Activated T-cell treated with anti-CD3 and anti-CD28 coated beads, Interleukin-2, amount 50 U/mL, for 24 hours (primary cell): ENCODE results near the gene FAM174B.

ENCODE experiments used
- DNase-seq: peaks from one replicate; pipeline ENCODE4 v3.0.0-alpha.2; 2020
- H3K27ac Mint-ChIP-seq: 2 replicates; pipeline ENCODE4 v1.8.0; 2020; ENCODE audit warnings: mild to moderate bottlenecking, mixed read lengths
- H3K27me3 Mint-ChIP-seq: 2 replicates; pipeline ENCODE4 v1.8.0; 2020; ENCODE audit warnings: mixed read lengths
- H3K36me3 Mint-ChIP-seq: 2 replicates; pipeline ENCODE4 v1.8.0; 2020; ENCODE audit warnings: low read depth, mixed read lengths
- H3K4me1 Mint-ChIP-seq: 2 replicates; pipeline ENCODE4 v1.8.0; 2020; ENCODE audit warnings: low read depth, mixed read lengths
- H3K4me3 Mint-ChIP-seq: 2 replicates; pipeline ENCODE4 v1.8.0; 2020; ENCODE audit warnings: mild to moderate bottlenecking, moderate library complexity, mixed read lengths
- H3K9me3 Mint-ChIP-seq: 2 replicates; pipeline ENCODE4 v1.8.0; 2020; ENCODE audit warnings: mixed read lengths

Gene FAM174B

DNA sequence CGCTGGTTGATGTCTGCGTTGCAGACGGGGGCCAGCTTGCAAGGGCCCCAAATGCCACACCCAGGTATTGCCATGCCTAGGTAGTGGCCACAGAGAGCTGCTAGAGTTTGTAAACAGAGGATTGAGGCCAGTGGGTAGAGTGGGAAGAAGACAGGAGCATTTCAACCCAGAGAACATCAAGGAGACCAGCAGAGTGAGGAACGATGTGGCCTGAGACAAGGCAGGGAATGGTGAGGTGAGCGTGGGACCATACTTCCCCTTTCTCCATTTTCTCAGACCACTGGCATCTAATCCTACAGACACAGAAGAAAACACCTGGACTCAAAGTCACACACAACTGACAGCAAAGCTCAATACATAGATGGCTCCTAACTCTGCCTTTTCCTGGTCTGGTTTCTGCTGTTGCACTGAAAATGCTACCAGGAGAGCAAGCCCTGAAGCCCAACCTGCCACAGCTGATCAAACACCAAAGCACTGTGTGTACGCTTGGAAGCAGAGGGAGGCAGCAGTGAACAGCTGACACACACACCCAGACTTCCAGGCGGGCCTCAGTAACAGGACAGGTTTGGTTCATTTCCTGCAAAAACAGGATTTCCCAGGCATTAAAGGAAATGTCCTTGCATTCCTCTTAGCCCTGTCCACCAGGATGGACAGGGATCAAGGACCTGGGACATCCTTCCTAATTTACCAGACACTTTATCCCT lies 1.6 kb downstream of the FAM174B start:
- H3K4me3 Mint-ChIP-seq = no peak overlapping the region
- no peak for DNase-seq
- H3K4me1 Mint-ChIP-seq = peaks cover 7% of the 10 kb centered on the region
- no peak overlapping the region for H3K27ac Mint-ChIP-seq
- no peaks in the 10 kb centered on the region for H3K36me3 Mint-ChIP-seq
- H3K27me3 Mint-ChIP-seq = peaks cover 58% of the 10 kb centered on the region
- no peaks in the 10 kb centered on the region for H3K9me3 Mint-ChIP-seq

DNA sequence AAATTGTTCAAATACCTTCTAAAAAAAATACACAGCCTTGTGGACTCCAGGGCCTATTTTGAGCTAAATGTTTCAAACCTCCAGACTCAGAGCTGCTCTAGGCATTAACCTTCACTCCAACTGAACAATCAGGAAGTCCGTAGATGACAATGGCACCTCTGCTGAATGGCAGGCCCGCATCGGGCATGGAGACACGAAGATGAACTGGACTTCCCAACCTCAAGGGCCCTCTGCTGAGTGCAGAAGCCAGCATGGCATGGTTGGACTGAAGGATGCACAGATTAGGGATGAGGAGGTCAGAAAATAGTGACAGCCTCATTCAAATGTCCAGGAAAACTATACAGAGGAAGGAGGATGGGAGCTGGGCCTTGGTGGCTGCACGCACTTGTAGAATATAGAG lies 2.2 kb downstream of the FAM174B start:
- Mint-ChIP-seq H3K27ac (no peak overlapping the region), H3K4me1 (peaks cover 7% of the 10 kb centered on the region), H3K36me3 (no peaks in the 10 kb centered on the region), H3K9me3 (no peaks in the 10 kb centered on the region), H3K4me3 (no peak overlapping the region), H3K27me3 (peaks cover 58% of the 10 kb centered on the region)
- DNase-seq = no peak

DNA sequence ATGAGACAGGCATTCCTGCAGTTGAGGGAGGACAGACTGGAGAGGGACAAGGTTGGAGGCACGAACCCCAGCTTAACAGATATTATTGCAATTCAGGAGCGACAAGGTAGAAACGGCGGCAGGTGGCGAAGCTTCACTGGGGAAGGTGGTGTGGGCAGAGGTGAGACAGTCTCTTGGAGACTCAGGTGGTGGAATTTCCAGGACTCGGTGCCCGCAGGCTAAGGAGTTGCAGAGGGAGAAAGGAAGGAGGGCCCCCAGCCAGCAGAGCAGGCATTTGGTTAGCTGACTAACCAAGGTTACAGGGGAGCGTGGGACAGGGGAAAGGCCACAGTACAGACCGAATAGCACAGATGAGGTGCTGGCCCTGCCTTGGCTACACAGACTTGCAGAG lies 3.0 kb downstream of the FAM174B start:
- no peak overlapping the region for H3K4me3 Mint-ChIP-seq
- DNase-seq = no peak
- H3K4me1 Mint-ChIP-seq = peaks cover 7% of the 10 kb centered on the region
- peaks cover 58% of the 10 kb centered on the region for H3K27me3 Mint-ChIP-seq
- no peaks in the 10 kb centered on the region for H3K9me3 Mint-ChIP-seq
- H3K36me3 Mint-ChIP-seq = no peaks in the 10 kb centered on the region
- H3K27ac Mint-ChIP-seq = no peak overlapping the region

DNA sequence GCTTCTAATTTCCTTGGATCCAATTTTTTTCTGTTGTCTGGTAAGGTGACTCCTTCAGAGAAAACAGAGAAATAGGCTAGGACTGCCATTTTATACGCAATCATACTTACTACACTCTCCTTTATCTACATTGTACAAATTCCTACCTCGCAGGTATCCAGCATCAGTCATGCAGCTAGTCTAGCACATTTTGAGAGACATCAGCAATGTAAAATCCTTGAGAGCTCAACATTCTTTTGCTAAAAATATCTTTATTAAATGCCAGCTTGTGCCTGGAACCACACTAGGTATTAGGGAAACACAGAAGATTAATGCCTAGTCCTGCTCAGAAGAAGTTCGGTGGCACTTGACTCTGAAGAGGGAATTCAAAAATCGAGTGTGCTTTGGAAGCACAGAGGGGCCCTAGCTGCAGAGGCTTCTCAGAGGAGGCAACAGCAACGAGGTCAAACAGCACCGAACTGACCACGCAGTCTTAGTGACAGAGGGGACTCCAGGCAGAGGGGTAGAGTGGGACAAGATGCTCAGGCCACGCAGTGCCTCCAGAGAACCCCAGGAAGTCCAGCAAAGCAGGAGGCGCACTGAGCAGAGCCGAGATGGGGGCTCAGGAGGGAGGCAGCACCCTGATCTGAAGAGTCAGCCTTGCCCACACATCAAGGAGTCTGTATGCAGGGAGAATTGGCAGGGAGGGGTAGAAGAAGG lies 3.5 kb downstream of the FAM174B start:
- Mint-ChIP-seq H3K4me3 (no peak overlapping the region), H3K36me3 (no peaks in the 10 kb centered on the region), H3K4me1 (peaks cover 7% of the 10 kb centered on the region), H3K27ac (no peak overlapping the region), H3K9me3 (no peaks in the 10 kb centered on the region), H3K27me3 (peaks cover 57% of the 10 kb centered on the region)
- no peak for DNase-seq

DNA sequence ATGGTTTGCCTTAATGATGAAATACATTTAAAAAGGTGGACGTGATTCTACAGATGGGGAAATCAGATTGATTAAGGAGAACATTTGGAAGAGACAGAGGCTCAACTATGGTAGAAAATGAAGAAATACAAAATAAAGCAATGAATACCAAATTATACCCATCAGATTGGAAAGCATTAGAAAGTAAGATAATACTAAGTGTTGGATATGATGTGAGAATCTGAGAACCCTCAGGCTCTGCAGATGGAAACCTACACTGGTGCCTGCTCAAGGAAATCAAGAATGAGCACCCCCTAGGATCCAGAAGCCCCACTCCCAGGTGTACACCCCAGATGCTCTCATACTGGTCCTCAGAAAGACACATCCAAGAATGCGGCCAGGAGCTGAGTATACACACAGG lies 4.6 kb downstream of the FAM174B start:
- peaks cover 53% of the 10 kb centered on the region for H3K27me3 Mint-ChIP-seq
- peaks cover 3% of the 10 kb centered on the region for H3K4me1 Mint-ChIP-seq
- no peaks in the 10 kb centered on the region for H3K9me3 Mint-ChIP-seq
- no peak for DNase-seq
- no peaks in the 10 kb centered on the region for H3K36me3 Mint-ChIP-seq
- no peak overlapping the region for H3K27ac Mint-ChIP-seq
- no peak overlapping the region for H3K4me3 Mint-ChIP-seq

DNA sequence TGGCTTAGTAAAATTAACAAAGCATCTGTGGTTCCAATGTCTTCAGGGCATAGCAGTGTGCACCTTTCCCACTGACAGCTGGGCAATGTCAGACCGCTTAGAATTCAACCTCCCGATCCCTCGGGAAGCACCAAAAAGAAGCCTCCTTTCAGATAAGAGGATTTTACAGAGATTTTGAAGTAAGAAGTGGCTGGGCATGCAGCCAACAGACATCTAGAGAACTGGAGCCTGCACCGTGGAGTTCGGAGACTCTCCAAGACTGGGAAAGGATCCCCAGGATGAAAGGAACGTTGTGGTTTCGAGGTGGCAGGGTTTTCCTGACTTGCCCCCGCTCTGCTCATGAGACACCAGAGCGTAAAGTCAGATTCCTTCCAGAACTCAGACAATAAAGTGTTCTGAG lies 5.3 kb downstream of the FAM174B start:
- Mint-ChIP-seq H3K27ac (no peak overlapping the region), H3K27me3 (peaks cover 51% of the 10 kb centered on the region)

DNA sequence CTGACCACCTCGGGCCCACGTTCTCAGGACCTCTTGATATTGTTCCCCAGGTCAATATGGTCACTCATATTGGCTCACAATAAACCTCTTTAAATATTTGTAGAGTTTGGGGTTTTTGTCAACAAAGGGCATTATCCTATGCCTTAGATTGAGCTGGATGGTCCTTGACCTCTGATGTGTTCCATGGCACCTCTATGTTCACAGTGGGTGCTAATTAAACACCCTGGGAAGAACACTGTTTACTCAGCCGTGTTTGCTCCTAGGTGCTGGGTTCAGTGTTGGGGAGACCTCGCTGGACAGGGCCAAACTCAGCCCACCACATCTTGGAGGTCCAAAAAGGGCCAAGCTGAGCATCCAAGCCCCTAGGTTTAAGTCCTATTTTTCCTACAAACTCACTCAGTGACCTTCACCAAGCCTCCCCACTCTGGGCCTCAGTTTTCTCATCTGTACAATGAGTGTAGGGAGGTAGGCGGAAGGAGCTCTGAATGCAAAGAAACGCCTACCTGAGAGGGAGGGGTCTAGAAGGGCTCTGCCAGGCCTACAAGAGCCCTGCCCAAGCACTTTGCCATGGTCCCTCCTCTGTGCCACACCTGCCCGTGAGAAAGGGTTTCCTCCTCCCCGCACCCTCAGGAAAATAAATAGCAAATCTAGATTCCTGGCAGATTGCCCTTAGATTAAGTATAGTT lies 7.2 kb downstream of the FAM174B start:
- Mint-ChIP-seq H3K4me1 (no peaks in the 10 kb centered on the region), H3K27me3 (peaks cover 33% of the 10 kb centered on the region), H3K36me3 (no peaks in the 10 kb centered on the region), H3K9me3 (no peaks in the 10 kb centered on the region), H3K27ac (no peak overlapping the region), H3K4me3 (no peak overlapping the region)
- no peak for DNase-seq

More for the DNA sequence above, 5.3 kb downstream of the FAM174B start:
- no peak overlapping the region for H3K4me3 Mint-ChIP-seq
- no peaks in the 10 kb centered on the region for H3K9me3 Mint-ChIP-seq
- no peak for DNase-seq
- H3K36me3 Mint-ChIP-seq = no peaks in the 10 kb centered on the region
- peaks cover 1% of the 10 kb centered on the region for H3K4me1 Mint-ChIP-seq

DNA sequence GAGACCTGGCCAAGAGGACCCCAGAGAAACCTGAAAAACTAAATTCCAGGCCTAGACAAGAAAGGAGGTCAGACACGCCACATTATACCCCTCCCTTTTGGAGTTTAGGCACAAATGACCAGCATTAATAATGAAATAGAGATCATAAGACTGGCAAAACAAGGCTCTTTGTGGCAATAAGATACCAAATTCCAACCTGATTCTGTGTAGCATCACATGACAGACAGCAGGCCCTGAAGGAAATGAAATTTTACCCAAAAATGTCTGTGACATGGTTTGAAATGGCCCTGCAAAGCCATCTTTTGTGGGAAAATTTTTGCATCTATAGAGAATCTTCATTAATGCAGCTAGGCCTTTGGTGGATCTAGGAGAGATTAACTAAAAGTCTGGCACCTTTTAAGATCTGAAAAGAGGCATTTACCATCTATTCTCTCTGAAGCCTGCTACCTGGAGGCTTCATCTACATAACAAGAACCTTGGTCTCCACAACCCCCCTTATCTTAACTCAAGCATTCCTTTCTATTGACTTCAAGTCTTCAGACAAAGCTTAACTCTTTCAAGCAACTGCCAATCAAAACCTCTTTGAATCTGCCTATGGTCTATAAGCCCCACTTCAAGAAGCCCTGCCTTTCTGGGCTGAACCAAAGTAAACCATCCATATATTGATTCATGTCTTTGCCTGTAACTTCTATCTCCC lies 8.0 kb downstream of the FAM174B start:
- H3K4me1 Mint-ChIP-seq = no peaks in the 10 kb centered on the region
- peaks cover 1% of the 10 kb centered on the region for H3K9me3 Mint-ChIP-seq
- H3K27ac Mint-ChIP-seq = no peak overlapping the region
- H3K36me3 Mint-ChIP-seq = no peaks in the 10 kb centered on the region
- H3K4me3 Mint-ChIP-seq = no peak overlapping the region
- H3K27me3 Mint-ChIP-seq = peaks cover 28% of the 10 kb centered on the region
- no peak for DNase-seq

DNA sequence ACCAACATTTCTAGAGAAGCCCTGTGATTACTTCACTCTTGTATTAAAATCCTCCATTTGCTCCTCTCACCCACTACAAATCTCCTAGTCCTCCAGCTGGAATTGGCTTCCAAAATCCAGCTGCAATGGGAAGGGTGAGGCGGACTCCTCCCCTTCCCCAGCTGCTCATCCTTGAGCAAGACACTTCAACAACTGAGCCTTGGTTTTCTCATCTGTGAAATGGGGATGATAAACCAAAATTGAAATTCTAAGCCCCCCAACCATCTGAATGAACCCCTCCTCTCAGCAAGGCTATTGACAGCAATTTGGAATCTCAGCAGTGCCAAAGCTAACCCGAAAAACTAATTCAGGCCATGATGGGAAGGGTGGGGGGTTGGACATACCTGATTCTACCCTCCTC lies 9.4 kb downstream of the FAM174B start:
- Mint-ChIP-seq H3K4me1 (no peaks in the 10 kb centered on the region), H3K4me3 (no peak overlapping the region), H3K9me3 (peaks cover 8% of the 10 kb centered on the region), H3K27ac (no peak overlapping the region), H3K36me3 (no peaks in the 10 kb centered on the region), H3K27me3 (peaks cover 20% of the 10 kb centered on the region)
- no peak for DNase-seq

DNA sequence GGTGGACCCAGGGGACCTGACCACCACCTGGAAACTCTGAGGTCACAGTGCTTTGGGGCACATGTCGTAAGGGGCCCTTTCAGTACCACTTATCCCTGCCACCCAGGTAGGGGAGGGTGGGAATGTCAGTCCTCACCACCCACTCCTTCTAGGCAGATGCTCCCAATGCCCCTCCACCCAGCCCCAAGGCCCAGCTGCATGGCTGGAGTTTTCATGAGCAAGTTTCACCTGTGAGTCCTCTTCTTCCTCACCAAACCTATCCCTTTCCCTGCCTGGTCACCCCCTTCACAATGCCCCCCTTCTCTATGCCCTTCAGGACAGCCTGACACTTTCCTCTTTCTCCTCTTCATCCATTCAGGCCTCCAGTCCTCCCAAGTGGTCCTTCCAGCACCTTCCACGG lies 9.8 kb downstream of the FAM174B start:
- H3K9me3 Mint-ChIP-seq = peaks cover 11% of the 10 kb centered on the region
- no peak for DNase-seq
- H3K27ac Mint-ChIP-seq = no peak overlapping the region
- peaks cover 16% of the 10 kb centered on the region for H3K27me3 Mint-ChIP-seq
- H3K36me3 Mint-ChIP-seq = no peaks in the 10 kb centered on the region
- no peaks in the 10 kb centered on the region for H3K4me1 Mint-ChIP-seq
- no peak overlapping the region for H3K4me3 Mint-ChIP-seq

DNA sequence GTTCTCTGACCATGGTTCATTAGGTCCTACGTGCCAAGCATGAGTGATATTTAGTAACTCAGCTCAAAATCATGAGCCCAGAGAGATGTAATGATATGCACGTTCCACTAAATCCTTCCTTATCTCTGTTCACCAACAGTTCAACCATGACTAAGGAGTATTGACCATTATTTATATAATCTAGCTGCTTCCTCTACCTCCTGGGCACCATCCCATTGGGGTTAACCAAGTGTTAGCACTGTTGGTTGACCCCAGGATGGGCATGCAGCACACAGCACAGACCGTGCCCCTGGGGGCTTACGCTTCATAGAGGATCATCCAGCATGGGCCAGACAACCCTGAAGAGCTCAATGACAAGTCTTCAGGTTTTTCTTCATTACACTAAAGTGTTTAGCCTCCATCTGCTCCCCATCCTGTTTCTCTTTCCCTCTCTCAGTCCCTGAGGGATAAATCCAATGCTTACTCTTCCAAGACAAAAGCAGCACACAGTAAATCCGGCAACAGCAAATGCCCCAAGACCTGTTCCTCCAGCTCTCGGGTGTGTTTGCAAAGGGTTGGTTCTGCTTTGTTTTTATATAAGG lies 10.4 kb downstream of the FAM174B start:
- Mint-ChIP-seq H3K27ac (no peak overlapping the region), H3K9me3 (peaks cover 11% of the 10 kb centered on the region), H3K27me3 (peaks cover 12% of the 10 kb centered on the region), H3K36me3 (no peaks in the 10 kb centered on the region), H3K4me1 (no peaks in the 10 kb centered on the region), H3K4me3 (no peak overlapping the region)
- DNase-seq = no peak

DNA sequence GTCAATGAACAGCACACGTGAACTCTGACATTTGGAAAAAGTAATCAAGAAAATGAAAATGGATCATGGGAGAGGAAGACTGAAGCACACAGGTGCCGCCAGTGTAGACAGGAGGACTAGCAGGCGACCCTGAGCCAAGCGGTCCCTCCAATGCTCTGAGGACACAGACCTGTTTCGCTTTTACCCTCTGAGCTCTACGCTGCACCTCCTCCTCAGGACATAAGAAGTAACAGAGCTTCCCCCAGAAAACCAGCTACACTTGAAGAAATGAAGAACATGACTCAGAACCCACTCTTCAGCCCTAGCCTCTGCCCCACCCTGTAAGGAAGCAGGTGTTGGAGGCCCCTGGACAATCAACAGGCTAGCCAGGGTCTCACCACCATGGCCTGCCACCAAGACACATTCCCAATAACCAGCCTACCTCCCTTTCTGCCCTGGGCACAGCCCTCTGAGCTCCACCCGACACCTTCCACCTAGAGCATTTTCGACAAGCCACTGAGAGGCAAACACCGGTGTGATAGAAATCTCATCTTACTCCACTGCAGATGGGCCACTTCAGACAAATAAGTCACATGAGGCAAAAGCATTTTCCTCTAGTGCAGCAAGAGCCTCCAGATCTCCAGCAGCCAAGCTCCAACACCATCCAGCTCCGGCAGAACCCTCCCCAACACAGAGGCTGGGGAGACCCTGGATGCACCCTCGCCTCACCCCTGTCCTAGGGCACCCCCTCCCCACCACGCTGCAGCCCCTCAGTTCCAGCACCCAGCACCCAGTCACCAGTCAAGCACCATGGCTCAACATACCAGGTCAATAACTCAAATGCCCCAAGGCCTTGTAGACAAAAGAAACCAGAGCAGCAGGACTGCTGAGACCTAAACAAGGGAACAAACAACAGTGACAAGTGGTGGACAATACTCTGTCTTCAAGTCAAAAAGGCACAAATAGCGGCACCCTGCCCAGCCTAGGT lies 11.4 kb downstream of the FAM174B start:
- Mint-ChIP-seq H3K36me3 (no peaks in the 10 kb centered on the region), H3K9me3 (peaks cover 16% of the 10 kb centered on the region), H3K4me3 (no peak overlapping the region), H3K27me3 (peaks cover 13% of the 10 kb centered on the region), H3K27ac (no peak overlapping the region), H3K4me1 (no peaks in the 10 kb centered on the region)
- no peak for DNase-seq

DNA sequence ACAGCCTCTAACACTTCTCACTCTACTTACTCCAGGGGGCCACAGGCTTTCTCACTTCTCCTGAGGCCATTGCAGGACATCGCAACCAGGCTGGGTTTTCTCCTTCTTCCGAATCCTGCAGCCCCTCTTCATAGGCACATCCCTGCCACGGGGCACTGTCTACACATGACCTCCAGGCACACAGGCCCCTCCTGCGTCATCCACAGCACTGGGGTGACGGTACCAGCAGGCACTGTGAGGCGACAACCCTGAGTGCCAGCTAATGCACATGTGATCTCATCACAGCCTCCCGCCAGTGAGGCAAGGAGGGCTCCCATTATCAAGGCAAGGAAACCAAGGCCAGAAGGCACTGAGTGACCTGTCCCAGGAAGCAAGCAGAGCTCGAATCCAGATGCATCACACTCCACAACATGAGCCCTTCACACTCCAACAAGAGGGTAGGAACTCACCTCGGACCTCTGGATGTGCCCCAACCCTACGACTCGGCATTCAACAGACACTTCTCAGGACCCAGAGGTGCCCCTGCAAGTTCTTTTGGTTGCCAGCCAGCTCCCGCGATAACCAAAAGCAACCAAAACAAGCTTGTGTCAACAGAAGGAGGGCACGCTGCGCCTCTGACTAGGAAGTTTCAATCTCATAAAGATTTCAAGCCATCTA lies 16.7 kb downstream of the FAM174B start:
- peaks cover 17% of the 10 kb centered on the region for H3K27me3 Mint-ChIP-seq
- H3K4me1 Mint-ChIP-seq = no peaks in the 10 kb centered on the region
- peaks cover 16% of the 10 kb centered on the region for H3K9me3 Mint-ChIP-seq
- H3K4me3 Mint-ChIP-seq = no peak overlapping the region
- no peaks in the 10 kb centered on the region for H3K36me3 Mint-ChIP-seq
- H3K27ac Mint-ChIP-seq = no peak overlapping the region
- no peak for DNase-seq
